C4-2B (cell line): ENCODE data around the gene LRMDA.

ENCODE experiments used
- CTCF ChIP-seq: fragments of 450-650 bp; conservative IDR thresholded peaks from 2 replicates; pipeline ENCODE4 v1.5.1; 2017; ENCODE audit warnings: mild to moderate bottlenecking
- ZFX ChIP-seq: fragments of 450-650 bp; IDR thresholded peaks from 2 replicates; pipeline ENCODE4 v1.6.1; 2017

DNA sequence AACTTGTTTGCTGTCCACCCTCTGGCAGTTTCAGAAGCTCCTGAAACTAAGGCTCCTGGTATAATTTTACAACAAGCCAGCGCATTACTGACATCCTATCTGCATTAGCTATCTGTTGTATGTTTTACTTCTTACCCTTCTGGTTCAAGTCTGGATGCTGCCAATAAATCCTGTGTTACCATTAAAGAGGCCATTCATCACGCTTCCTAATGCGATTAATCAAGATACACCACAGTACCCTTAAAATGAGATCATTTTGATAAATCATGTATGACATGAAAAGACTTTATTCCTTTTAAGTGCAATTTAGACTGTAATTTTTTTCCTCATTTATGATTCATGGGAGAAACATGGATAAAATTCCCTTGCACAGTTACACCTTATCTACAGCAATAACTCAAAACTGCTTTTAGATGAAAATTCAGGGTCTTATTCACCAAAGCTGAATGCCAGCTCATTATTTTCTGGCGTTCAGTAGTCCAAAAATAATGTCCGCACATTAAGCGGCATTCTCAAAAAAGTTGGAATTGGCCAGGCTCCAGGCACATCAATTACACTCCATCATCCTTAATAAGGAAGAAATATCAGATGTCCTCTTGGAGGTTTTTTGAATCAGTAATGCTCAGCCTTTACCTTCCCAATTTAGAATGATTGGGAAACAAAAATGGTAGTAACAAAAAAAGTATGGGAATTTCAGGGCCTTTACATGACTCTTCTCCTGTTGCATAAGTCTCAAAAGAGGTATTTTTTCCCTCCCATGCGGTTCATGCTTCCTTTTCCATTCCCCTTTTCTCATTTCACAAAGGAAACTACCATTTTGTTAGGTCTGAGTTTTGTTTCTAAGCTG, 878.5 kb downstream of the LRMDA start:
- TF ChIP-seq CTCF, result no peak
- no peak for TF ChIP-seq ZFX
